GM23338 (cell line): ENCODE results near the gene CLPSL2. TPM values are rescaled to one million over a fixed set of nuclear protein-coding genes. Genes with fewer than 3 reads are reported as not detected.

ENCODE experiments used
- ATAC-seq: fragments of 200-7000 bp; cut with Tn5 transposase; 3 replicates; pipeline ENCODE4 v1.9.1; 2020
- DNase-seq: peaks from one replicate; pipeline ENCODE4 v3.0.0-alpha.2; 2015; ENCODE audit warnings: low spot score
- H2AFZ ChIP-seq: fragments of 200-600 bp; sonication (generic); 2 replicates; pipeline ENCODE4 v1.8.0; 2016; ENCODE audit warnings: antibody characterized with exemption, mild to moderate bottlenecking, moderate library complexity
- H3F3A ChIP-seq: fragments of 200-600 bp; sonication (generic); replicated peaks from 2 replicates; pipeline ENCODE4 v1.8.0; 2017; ENCODE audit warnings: antibody characterized with exemption, mixed run types, low read depth
- H3K27ac ChIP-seq: fragments of 200-600 bp; sonication (generic); 2 replicates; pipeline ENCODE4 v1.6.1; 2016; ENCODE audit warnings: low read depth
- H3K27me3 ChIP-seq: fragments of 200-600 bp; sonication (generic); 2 replicates; pipeline ENCODE4 v1.8.0; 2016; ENCODE audit warnings: mild to moderate bottlenecking, mixed run types, moderate library complexity; ENCODE audit not compliant: insufficient read depth
- H3K36me3 ChIP-seq: fragments of 200-600 bp; sonication (generic); 2 replicates; pipeline ENCODE4 v1.8.0; 2016; ENCODE audit warnings: mild to moderate bottlenecking; ENCODE audit not compliant: insufficient read depth
- H3K4me1 ChIP-seq: fragments of 200-600 bp; sonication (generic); 2 replicates; pipeline ENCODE4 v1.8.0; 2016; ENCODE audit warnings: mild to moderate bottlenecking, moderate library complexity; ENCODE audit not compliant: insufficient read depth
- H3K4me2 ChIP-seq: fragments of 200-600 bp; sonication (generic); 2 replicates; pipeline ENCODE4 v1.7.1; 2017; ENCODE audit warnings: mixed run types
- H3K4me3 ChIP-seq: fragments of 200-600 bp; sonication (generic); 2 replicates; pipeline ENCODE4 v1.6.1; 2016; ENCODE audit warnings: mixed run types
- H3K79me2 ChIP-seq: fragments of 200-600 bp; sonication (generic); replicated peaks from 2 replicates; pipeline ENCODE4 v1.8.0; 2017; ENCODE audit warnings: mild to moderate bottlenecking; ENCODE audit not compliant: insufficient read depth
- H3K9me2 ChIP-seq: fragments of 200-600 bp; sonication (generic); 2 replicates; pipeline ENCODE4 v1.8.0; 2017; ENCODE audit not compliant: insufficient read depth
- H4K20me1 ChIP-seq: fragments of 200-600 bp; sonication (generic); replicated peaks from 2 replicates; pipeline ENCODE4 v1.8.0; 2017; ENCODE audit warnings: mild to moderate bottlenecking; ENCODE audit not compliant: insufficient read depth
- H3K27ac Mint-ChIP-seq: 2 replicates; pipeline ENCODE4 v1.8.0; 2020; ENCODE audit warnings: inconsistent platforms, mild to moderate bottlenecking, moderate library complexity, mixed read lengths
- H3K27me3 Mint-ChIP-seq: 3 replicates; pipeline ENCODE4 v1.8.0; 2022; ENCODE audit warnings: low read depth, mild to moderate bottlenecking, moderate library complexity, mixed read lengths, inconsistent platforms; ENCODE audit not compliant: insufficient read depth, poor library complexity
- H3K36me3 Mint-ChIP-seq: 3 replicates; pipeline ENCODE4 v1.8.0; 2021; ENCODE audit warnings: low read depth, mild to moderate bottlenecking, inconsistent platforms, moderate library complexity, mixed read lengths
- H3K4me1 Mint-ChIP-seq: 3 replicates; pipeline ENCODE4 v1.8.0; 2020; ENCODE audit warnings: mild to moderate bottlenecking, inconsistent platforms, mixed read lengths
- H3K4me3 Mint-ChIP-seq: 3 replicates; pipeline ENCODE4 v1.8.0; 2021; ENCODE audit warnings: moderate library complexity, mild to moderate bottlenecking, inconsistent platforms, mixed read lengths
- H3K9me3 Mint-ChIP-seq: 3 replicates; pipeline ENCODE4 v1.8.0; 2020; ENCODE audit warnings: moderate library complexity, mild to moderate bottlenecking, inconsistent platforms, mixed read lengths
- CTCF ChIP-seq, 2 experiments: fragments of 200-600 bp in 1 of 2; sonication (generic) in 1 of 2; conservative IDR thresholded peaks; 2 replicates each; pipeline versions ENCODE4 v1.5.1 to v1.6.1; 2016 to 2017; ENCODE audit warnings: antibody characterized with exemption in 2 of 2, low read depth in 2 of 2, mild to moderate bottlenecking in 2 of 2, moderate library complexity in 1 of 2
- EZH2 ChIP-seq: fragments of 200-600 bp; sonication (generic); IDR thresholded peaks from one replicate; pipeline ENCODE4 v1.8.0; 2017; ENCODE audit warnings: antibody characterized with exemption, mild to moderate bottlenecking, low read depth; ENCODE audit not compliant: unreplicated experiment
- EZH2phosphoT487 ChIP-seq: fragments of 200-600 bp; sonication (generic); IDR thresholded peaks from one replicate; pipeline ENCODE4 v1.8.1; 2018; ENCODE audit warnings: antibody characterized with exemption; ENCODE audit not compliant: unreplicated experiment
- REST ChIP-seq: IDR thresholded peaks from one replicate; pipeline ENCODE4 v1.6.1; 2018; ENCODE audit warnings: antibody characterized with exemption; ENCODE audit not compliant: unreplicated experiment
- polyA plus RNA-seq: library from polyadenylated mRNA; unstranded; fragments of >200 nt; fragmentation: Nextera tagmentation; extraction: Ambion mirVana; gene quantifications from 2 replicates; pipeline ENCODE4 v1.2.1, GENCODE V29; 2016
- total RNA-seq: library from RNA; depleted of rRNA; stranded (reverse); fragments of >200 nt; shearing (Covaris generic); gene quantifications from 2 replicates; pipeline ENCODE4 v1.2.3, GENCODE V29; 2014

Gene CLPSL2
- total and polyA plus RNA-seq, 2 experiments from 2014 or later = 2.9 to 3.1 TPM

GRCh38 chr6:35755278-35755924 is 21.0 kb upstream of the CLPSL2 start (continued):
- no peak for TF ChIP-seq REST
- no peak for TF ChIP-seq EZH2phosphoT487
- TF ChIP-seq CTCF (conservative IDR thresholded peaks at IDR 0.05; ENCODE audit: low read depth in 2 of 2) = no peak

- no peak overlapping the region; the same call in 1 of the 2 replicates for H2AFZ ChIP-seq
- no peaks in the 10 kb centered on the region for H3K9me2 ChIP-seq
- TF ChIP-seq EZH2 = no peak
- peak; percentile 68 to 78 for TF ChIP-seq CTCF (conservative IDR thresholded peaks at IDR 0.05; ENCODE audit: low read depth in 2 of 2)
- Mint-ChIP-seq H3K36me3 (no peaks in the 10 kb centered on the region), H3K9me3 (peaks cover 3% of the 10 kb centered on the region; the same call in 1 of the 3 replicates), H3K4me1 (peaks cover 36% of the 10 kb centered on the region), H3K27me3 (peaks cover 25% of the 10 kb centered on the region), H3K4me3 (no peak overlapping the region; the same call in 2 of the 3 replicates), H3K27ac (peak overlapping the region; percentile 80; the same call in 1 of the 2 replicates)
- H3F3A ChIP-seq = no peaks in the 10 kb centered on the region; the same call in 1 of the 2 replicates
- ATAC-seq = peak; percentile 82
- no peaks in the 10 kb centered on the region for H4K20me1 ChIP-seq
- peaks cover 22% of the 10 kb centered on the region for H3K4me1 ChIP-seq
- no peaks in the 10 kb centered on the region for H3K36me3 ChIP-seq
- no peak overlapping the region for H3K27ac ChIP-seq
- H3K79me2 ChIP-seq = no peaks in the 10 kb centered on the region
- H3K4me2 ChIP-seq = no peak overlapping the region
- no peaks in the 10 kb centered on the region for H3K27me3 ChIP-seq
- no peak overlapping the region for H3K4me3 ChIP-seq
- peak; percentile 91 for DNase-seq
Observed at GRCh38 chr6:35757456-35758123, 18.8 kb upstream of the CLPSL2 start.
